Epithelial cell of esophagus (primary cell): ENCODE measurements around the gene MYO15A.
A peak's percentile ranks its signal among the peaks of the same experiment; 100 is the strongest.

Experiments used
- DNase-seq: peaks from one replicate; pipeline ENCODE4 v3.0.0; 2010; ENCODE audit warnings: low read depth
- H3K4me3 ChIP-seq: 2 replicates; pipeline ENCODE4 v1.5.1; 2011; ENCODE audit warnings: mild to moderate bottlenecking, low read length, control low read depth
- CTCF ChIP-seq: IDR thresholded peaks from 2 replicates; pipeline ENCODE4 v1.5.1; 2011; ENCODE audit warnings: low read depth, mild to moderate bottlenecking, low read length, control low read depth, inconsistent platforms; ENCODE audit not compliant: insufficient read depth; ENCODE audit errors: missing control alignments

The MYO15A gene, protein sequence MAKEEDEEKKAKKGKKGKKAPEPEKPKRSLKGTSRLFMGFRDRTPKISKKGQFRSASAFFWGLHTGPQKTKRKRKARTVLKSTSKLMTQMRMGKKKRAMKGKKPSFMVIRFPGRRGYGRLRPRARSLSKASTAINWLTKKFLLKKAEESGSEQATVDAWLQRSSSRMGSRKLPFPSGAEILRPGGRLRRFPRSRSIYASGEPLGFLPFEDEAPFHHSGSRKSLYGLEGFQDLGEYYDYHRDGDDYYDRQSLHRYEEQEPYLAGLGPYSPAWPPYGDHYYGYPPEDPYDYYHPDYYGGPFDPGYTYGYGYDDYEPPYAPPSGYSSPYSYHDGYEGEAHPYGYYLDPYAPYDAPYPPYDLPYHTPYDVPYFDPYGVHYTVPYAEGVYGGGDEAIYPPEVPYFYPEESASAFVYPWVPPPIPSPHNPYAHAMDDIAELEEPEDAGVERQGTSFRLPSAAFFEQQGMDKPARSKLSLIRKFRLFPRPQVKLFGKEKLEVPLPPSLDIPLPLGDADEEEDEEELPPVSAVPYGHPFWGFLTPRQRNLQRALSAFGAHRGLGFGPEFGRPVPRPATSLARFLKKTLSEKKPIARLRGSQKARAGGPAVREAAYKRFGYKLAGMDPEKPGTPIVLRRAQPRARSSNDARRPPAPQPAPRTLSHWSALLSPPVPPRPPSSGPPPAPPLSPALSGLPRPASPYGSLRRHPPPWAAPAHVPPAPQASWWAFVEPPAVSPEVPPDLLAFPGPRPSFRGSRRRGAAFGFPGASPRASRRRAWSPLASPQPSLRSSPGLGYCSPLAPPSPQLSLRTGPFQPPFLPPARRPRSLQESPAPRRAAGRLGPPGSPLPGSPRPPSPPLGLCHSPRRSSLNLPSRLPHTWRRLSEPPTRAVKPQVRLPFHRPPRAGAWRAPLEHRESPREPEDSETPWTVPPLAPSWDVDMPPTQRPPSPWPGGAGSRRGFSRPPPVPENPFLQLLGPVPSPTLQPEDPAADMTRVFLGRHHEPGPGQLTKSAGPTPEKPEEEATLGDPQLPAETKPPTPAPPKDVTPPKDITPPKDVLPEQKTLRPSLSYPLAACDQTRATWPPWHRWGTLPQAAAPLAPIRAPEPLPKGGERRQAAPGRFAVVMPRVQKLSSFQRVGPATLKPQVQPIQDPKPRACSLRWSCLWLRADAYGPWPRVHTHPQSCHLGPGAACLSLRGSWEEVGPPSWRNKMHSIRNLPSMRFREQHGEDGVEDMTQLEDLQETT (N-terminal part only)

DNA sequence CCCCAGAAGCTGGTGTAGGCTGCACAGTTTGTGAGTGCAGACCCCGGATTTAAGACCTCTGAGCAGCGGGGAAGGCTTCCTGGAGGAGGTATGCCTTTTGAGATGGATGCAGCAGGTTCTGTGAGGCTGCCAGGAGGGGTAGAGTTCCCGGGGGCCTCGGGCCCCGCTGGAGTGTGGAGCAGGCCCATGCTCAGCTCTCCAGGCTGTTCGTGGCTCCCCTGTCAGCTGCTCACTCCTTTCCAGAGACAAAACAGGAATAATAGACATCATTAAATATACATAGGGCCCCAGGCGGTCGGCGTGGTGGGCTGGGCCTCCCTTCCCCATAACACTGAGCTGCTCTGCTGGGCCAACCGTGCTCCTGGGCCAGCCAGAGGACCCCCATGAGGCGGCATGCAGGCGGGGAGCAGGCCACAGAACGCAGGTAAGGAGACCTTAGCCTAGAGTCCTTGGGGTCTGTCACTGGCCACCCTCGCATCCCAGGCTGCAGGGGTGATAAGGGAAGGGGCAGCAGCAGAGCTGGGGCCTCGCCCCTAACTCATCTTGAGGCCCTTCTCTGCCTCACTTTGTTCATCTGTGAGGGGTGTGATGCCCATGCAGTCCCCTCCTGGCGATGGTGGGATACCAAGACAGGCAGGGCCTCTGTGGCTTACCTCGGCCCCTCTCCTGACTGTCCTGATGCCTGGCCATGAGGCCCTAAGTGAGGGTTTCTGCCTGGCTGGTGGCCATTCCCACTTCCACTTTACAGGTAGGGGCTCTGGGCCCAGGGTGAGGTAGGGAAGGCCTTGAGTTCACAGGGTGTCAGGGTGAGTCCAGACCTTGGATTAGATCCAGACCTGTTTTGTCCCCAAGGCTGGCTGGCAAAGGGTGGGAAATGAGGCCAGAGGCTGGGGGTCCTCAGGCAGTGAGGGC, at the start of gene MYO15A:
Gene MYO15A, plus strand, starts transcription at position 356 of the 912 bp plus-strand sequence. CDS start 10,045 bp downstream, outside the sequence.
- no peak for DNase-seq
- TF ChIP-seq CTCF, result no peak
- H3K4me3 ChIP-seq, result no peak within 1 kb of the TSS

DNA sequence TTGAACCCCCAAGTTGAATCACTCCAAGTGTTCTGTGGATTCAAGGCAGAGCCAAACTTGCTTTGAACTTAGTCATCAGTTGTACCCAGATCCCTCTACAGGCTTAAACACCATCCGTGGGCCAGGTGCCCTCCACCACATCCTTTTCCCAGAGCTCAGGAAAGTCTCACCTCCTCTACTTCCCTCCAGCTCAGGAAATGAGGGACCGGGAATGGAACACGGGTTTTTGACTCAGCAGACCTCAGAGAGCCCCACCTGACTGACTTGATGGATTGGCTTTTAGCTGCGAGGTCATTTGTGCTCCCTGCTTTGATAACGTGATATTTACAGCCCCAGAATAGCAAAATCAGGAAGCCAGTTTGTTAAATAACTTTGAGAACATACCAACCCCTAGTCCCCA, 49.3 kb upstream of the MYO15A start:
- no peak for TF ChIP-seq CTCF
- no peak overlapping the region for H3K4me3 ChIP-seq
- peak; percentile 71 for DNase-seq

- TF ChIP-seq CTCF, result no peak
- no peak overlapping the region for H3K4me3 ChIP-seq
- DNase-seq, result no peak
These were observed 44.5 kb upstream of the MYO15A start for GRCh38 chr17:18064053-18064452.

- no peak for TF ChIP-seq CTCF
- no peak for DNase-seq
- H3K4me3 ChIP-seq, result no peak overlapping the region
These were observed 43.0 kb upstream of the MYO15A start for GRCh38 chr17:18065546-18065945.

- DNase-seq, result no peak
- no peak for TF ChIP-seq CTCF
- H3K4me3 ChIP-seq, result no peak overlapping the region
These were observed 41.7 kb upstream of the MYO15A start for GRCh38 chr17:18066866-18067265.

DNA sequence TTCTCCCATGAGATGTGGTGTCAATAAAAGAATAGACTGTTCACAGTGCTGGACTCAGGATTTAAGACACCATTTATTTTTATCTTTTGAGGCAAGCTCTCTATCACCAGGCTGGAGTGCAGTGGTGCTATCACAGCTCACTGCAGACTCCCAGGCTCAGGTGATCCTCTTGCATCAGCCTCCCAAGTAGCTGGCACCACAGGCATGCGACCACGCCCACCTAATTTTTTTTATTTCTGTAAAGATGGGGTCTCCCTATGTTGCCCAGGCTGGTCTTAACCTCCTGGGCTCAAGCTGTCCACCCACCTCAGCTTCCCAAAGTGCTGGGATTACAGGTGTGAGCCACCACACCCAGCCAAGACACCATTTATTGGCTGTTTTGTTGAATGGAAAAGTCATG, 39.5 kb upstream of the MYO15A start:
- H3K4me3 ChIP-seq, result no peak overlapping the region
- TF ChIP-seq CTCF, result no peak
- DNase-seq, result peak; percentile 11
